Measurements from ENCODE around the gene WBP2. TPM values are rescaled to one million over a fixed set of nuclear protein-coding genes. Genes with fewer than 3 reads are reported as not detected.

WBP2 gene
- total and polyA plus RNA-seq, 10 of the 15 experiments (the other 5 are each of a cell fraction or from before 2014, with no cell fraction given) = 1.5 to 57.3 (median 27.5) TPM

- TF ChIP-seq, protein P1, sequence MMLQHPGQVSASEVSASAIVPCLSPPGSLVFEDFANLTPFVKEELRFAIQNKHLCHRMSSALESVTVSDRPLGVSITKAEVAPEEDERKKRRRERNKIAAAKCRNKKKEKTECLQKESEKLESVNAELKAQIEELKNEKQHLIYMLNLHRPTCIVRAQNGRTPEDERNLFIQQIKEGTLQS (IDR thresholded peaks at IDR 0.05; ENCODE audit: borderline replicate concordance, extremely low read depth, low read depth, low read length) = no peak
- TF ChIP-seq SIN3A (IDR thresholded peaks at IDR 0.05; ENCODE audit: low read depth, low read length) (no peak), EP300 (IDR thresholded peaks at IDR 0.05; ENCODE audit: borderline replicate concordance in 1 of 2, control insufficient read depth in 1 of 2, low read depth in 2 of 2, low read length in 2 of 2) (no peak), ZNF24 (IDR thresholded peaks at IDR 0.05) (no peak), SUZ12 (IDR thresholded peaks at IDR 0.05; ENCODE audit: unreplicated experiment) (no peak)
Observed at GRCh38 chr17:75831032-75831571, 24.0 kb downstream of the WBP2 start (continued).

GRCh38 chr17:75830164-75831031 lies 24.7 kb downstream of the WBP2 start:
- Histone ChIP-seq H3K27ac (ENCODE audit: control insufficient read depth, insufficient read depth) (no peak overlapping the region), H3K4me1 (ENCODE audit: control insufficient read depth, insufficient read depth, low read length) (no peaks in the 10 kb centered on the region), H3K9ac (ENCODE audit: control insufficient read depth, insufficient read depth, low read length) (no peak overlapping the region), H3K4me3 (no peak overlapping the region), H3K4me2 (ENCODE audit: control insufficient read depth, insufficient read depth) (no peak overlapping the region), H3K79me2 (ENCODE audit: control insufficient read depth, insufficient read depth, low read length) (no peaks in the 10 kb centered on the region), H4K20me1 (ENCODE audit: control insufficient read depth, insufficient read depth) (no peaks in the 10 kb centered on the region), H2AFZ (ENCODE audit: control insufficient read depth, low read depth, low read length) (no peak overlapping the region), H3K9me3 (replicated peaks; ENCODE audit: control insufficient read depth, insufficient read depth, low read length) (no peaks in the 10 kb centered on the region), H3K27me3 (replicated peaks in 1 of 2; ENCODE audit: control insufficient read depth in 2 of 2, insufficient read depth in 2 of 2, low read length in 1 of 2) (no peaks in the 10 kb centered on the region), H3K36me3 (ENCODE audit: control insufficient read depth in 2 of 2, insufficient read depth in 2 of 2, low read length in 1 of 2) (peaks cover 3 to 7% of the 10 kb centered on the region in 2 experiments; a peak in 3 of 4 replicates)
- DNase-seq (ENCODE audit: low read depth, low spot score) (no peak), ATAC-seq (no peak), FAIRE-seq (no peak)
- ChIA-PET POLR2A (no interaction called here), RAD21 (ENCODE audit: unreplicated experiment) (interaction anchor here (0.8 to 1.8 kb wide), 7 partner anchors 19 to 77 kb away, joined by 3 to 12 read pairs (median 6); partner anchors contain the start of gene GALK1), SMC1A (ENCODE audit: uncharacterized antibody, unreplicated experiment) (interaction anchor here (0.9 to 1.4 kb wide), 4 partner anchors 45 to 77 kb away, joined by 3 to 4 read pairs (median 4); no protein-coding TSS in a partner anchor), CTCF (interaction anchor here (0.6 to 5.9 kb wide), 22 partner anchors 13 to 178 kb away, joined by 3 to 63 read pairs (median 4); partner anchors contain the start of genes GALK1, TRIM65, UNC13D and UNK)
- TF ChIP-seq EZH2 (IDR thresholded peaks at IDR 0.05; ENCODE audit: borderline replicate concordance, control insufficient read depth, low read depth, low read length) (no peak), RAD21 (IDR thresholded peaks at IDR 0.05; ENCODE audit: insufficient read depth, low read depth, low read length) (peak; percentile 43), CBFB (IDR thresholded peaks at IDR 0.05; ENCODE audit: low read depth) (no peak), SMC3 (IDR thresholded peaks at IDR 0.05; ENCODE audit: borderline replicate concordance, low read length) (peak; percentile 15; the same call in 1 of the 2 replicates), CTCF (IDR thresholded peaks at IDR 0.05 in 2 of 3, conservative IDR thresholded peaks at IDR 0.05 in 1 of 3; ENCODE audit: control insufficient read depth in 2 of 3, extremely low read depth in 1 of 3, insufficient read depth in 1 of 3, low read depth in 3 of 3, low read length in 3 of 3) (peak; percentile 29 to 60 (median 60))
- WGBS (ENCODE audit: insufficient coverage, insufficient replicate concordance, low lambda C conversion rate, missing lambda C conversion rate) = 81% methylated on average over 27 of the region's 27 CpGs
- no TSS peak for BruUV-seq (replicated peaks)
- in situ Hi-C loops (cut with MboI) = no loop called here
- intact Hi-C loops (cut with micrococcal nuclease; ENCODE audit: unreplicated experiment) = no loop called here

Measured in GM12878 (cell line).